HEK293 (cell line): ENCODE measurements around the gene MCM7.
A peak's percentile ranks its signal among the peaks of the same experiment; 100 is the strongest.

Experiments used
- CTCF ChIA-PET: fragments of 350-600 bp; formaldehyde crosslinking; extraction: SDS; loops from one replicate; lab custom pipeline; 2021; ENCODE audit warnings: antibody characterized with exemption; lab: Yijun Ruan, JAX
- POLR2A ChIA-PET: fragments of 300-600 bp; formaldehyde crosslinking; extraction: SDS; loops from one replicate; lab custom pipeline; 2020; ENCODE audit warnings: antibody characterized with exemption, inconsistent platforms; lab: Yijun Ruan, JAX
- H3K27ac ChIP-seq: fragments of 200-500 bp; sonication (Bioruptor generic); 2 replicates; pipeline ENCODE4 v1.5.1; 2014; ENCODE audit warnings: low read depth, low read length, control low read depth, inconsistent platforms; ENCODE audit errors: extremely low read depth
- H3K36me3 ChIP-seq, 2 experiments: fragments of 200-500 bp in 1 of 2; sonication (Bioruptor generic) in 1 of 2; 1 replicate in 1 of 2; 2 replicates in 1 of 2; pipeline ENCODE4 v1.5.1; 2014 to 2017; ENCODE audit warnings: inconsistent platforms in 2 of 2, low read length in 2 of 2; ENCODE audit not compliant: control insufficient read depth in 2 of 2, insufficient read depth in 1 of 2
- H3K4me1 ChIP-seq: fragments of 200-500 bp; sonication (Bioruptor generic); 2 replicates; pipeline ENCODE4 v1.5.1; 2014; ENCODE audit warnings: mild to moderate bottlenecking, low read length, inconsistent platforms; ENCODE audit not compliant: control insufficient read depth, insufficient read depth
- H3K4me3 ChIP-seq: 2 replicates; pipeline ENCODE4 v1.5.1; 2011; ENCODE audit warnings: low read depth, mild to moderate bottlenecking, control low read depth, low read length, moderate library complexity
- H3K9me3 ChIP-seq: fragments of 200-500 bp; sonication (Bioruptor generic); 2 replicates; pipeline ENCODE4 v1.5.1; 2014; ENCODE audit warnings: low read depth, low read length, inconsistent platforms; ENCODE audit not compliant: control insufficient read depth, insufficient read depth
- KLF7 ChIP-seq: fragments of 450-650 bp; formaldehyde crosslinking; IDR thresholded peaks from 2 replicates; pipeline ENCODE4 v1.5.1; 2016; ENCODE audit warnings: missing biosample characterization, missing genetic modification characterization, borderline replicate concordance
- MZF1 ChIP-seq: fragments of 450-650 bp; formaldehyde crosslinking; IDR thresholded peaks from 2 replicates; pipeline ENCODE4 v1.5.1; 2017; ENCODE audit warnings: missing biosample characterization, missing genetic modification characterization, borderline replicate concordance
- OVOL3 ChIP-seq: fragments of 450-650 bp; formaldehyde crosslinking; IDR thresholded peaks from 2 replicates; pipeline ENCODE4 v1.5.1; 2016; ENCODE audit warnings: missing biosample characterization, missing genetic modification characterization
- SCRT1 ChIP-seq: fragments of 450-650 bp; formaldehyde crosslinking; IDR thresholded peaks from 2 replicates; pipeline ENCODE4 v1.5.1; 2016; ENCODE audit warnings: missing biosample characterization, missing genetic modification characterization, borderline replicate concordance
- SCRT2 ChIP-seq: fragments of 450-650 bp; formaldehyde crosslinking; IDR thresholded peaks from 2 replicates; pipeline ENCODE4 v1.5.1; 2016; ENCODE audit warnings: missing biosample characterization, missing genetic modification characterization
- SETDB1 ChIP-seq: IDR thresholded peaks from one replicate; pipeline ENCODE4 v1.6.1; 2017; ENCODE audit warnings: mild to moderate bottlenecking, low read length, moderate library complexity, mixed read lengths; ENCODE audit not compliant: insufficient read length
- ZBTB8A ChIP-seq: fragments of 450-650 bp; formaldehyde crosslinking; IDR thresholded peaks from 2 replicates; pipeline ENCODE4 v1.5.1; 2016; ENCODE audit warnings: missing biosample characterization, missing genetic modification characterization
- ZFP37 ChIP-seq: fragments of 450-650 bp; formaldehyde crosslinking; IDR thresholded peaks from 2 replicates; pipeline ENCODE4 v1.5.1; 2016; ENCODE audit warnings: missing biosample characterization, missing genetic modification characterization
- ZNF10 ChIP-seq: fragments of 450-650 bp; formaldehyde crosslinking; IDR thresholded peaks from 2 replicates; pipeline ENCODE4 v1.5.1; 2017; ENCODE audit warnings: missing biosample characterization, missing genetic modification characterization
- ZNF157 ChIP-seq: fragments of 450-650 bp; formaldehyde crosslinking; IDR thresholded peaks from 2 replicates; pipeline ENCODE4 v1.5.1; 2016; ENCODE audit warnings: missing biosample characterization, missing genetic modification characterization
- ZNF211 ChIP-seq: fragments of 450-650 bp; formaldehyde crosslinking; IDR thresholded peaks from 2 replicates; pipeline ENCODE4 v1.5.1; 2016; ENCODE audit warnings: low read depth, missing biosample characterization, missing genetic modification characterization
- ZNF239 ChIP-seq: fragments of 450-650 bp; formaldehyde crosslinking; IDR thresholded peaks from 2 replicates; pipeline ENCODE4 v1.5.1; 2016; ENCODE audit warnings: missing biosample characterization, missing genetic modification characterization
- ZNF394 ChIP-seq: fragments of 450-650 bp; formaldehyde crosslinking; IDR thresholded peaks from 2 replicates; pipeline ENCODE4 v1.5.1; 2016; ENCODE audit warnings: missing biosample characterization, missing genetic modification characterization, mild to moderate bottlenecking, moderate library complexity, borderline replicate concordance
- ZNF600 ChIP-seq: fragments of 450-650 bp; formaldehyde crosslinking; IDR thresholded peaks from 2 replicates; pipeline ENCODE4 v1.5.1; 2016; ENCODE audit warnings: missing biosample characterization, missing genetic modification characterization
- ZNF623 ChIP-seq: fragments of 450-650 bp; formaldehyde crosslinking; IDR thresholded peaks from 2 replicates; pipeline ENCODE4 v1.5.1; 2016; ENCODE audit warnings: missing biosample characterization, missing genetic modification characterization
- ZNF701 ChIP-seq: fragments of 450-650 bp; formaldehyde crosslinking; IDR thresholded peaks from 2 replicates; pipeline ENCODE4 v1.5.1; 2016; ENCODE audit warnings: missing biosample characterization, missing genetic modification characterization
- ZNF776 ChIP-seq: fragments of 450-650 bp; formaldehyde crosslinking; IDR thresholded peaks from 2 replicates; pipeline ENCODE4 v1.5.0; 2017; ENCODE audit warnings: missing biosample characterization, missing genetic modification characterization, borderline replicate concordance
- ZSCAN18 ChIP-seq: fragments of 450-650 bp; formaldehyde crosslinking; IDR thresholded peaks from 2 replicates; pipeline ENCODE4 v1.5.1; 2016; ENCODE audit warnings: missing biosample characterization, missing genetic modification characterization
- ZSCAN30 ChIP-seq: fragments of 450-650 bp; IDR thresholded peaks from 2 replicates; pipeline ENCODE4 v1.5.1; 2018; ENCODE audit warnings: missing biosample characterization, mild to moderate bottlenecking, missing genetic modification characterization, moderate library complexity
- ZSCAN4 ChIP-seq: fragments of 450-650 bp; formaldehyde crosslinking; IDR thresholded peaks from 2 replicates; pipeline ENCODE4 v1.5.1; 2017; ENCODE audit warnings: missing biosample characterization, missing genetic modification characterization
- TF ChIP-seq, protein P1 (sequence below): fragments of 450-650 bp; formaldehyde crosslinking; IDR thresholded peaks from 2 replicates; pipeline ENCODE4 v1.5.1; 2016; ENCODE audit warnings: missing biosample characterization, missing genetic modification characterization
- TF ChIP-seq, protein P2 (sequence below): fragments of 450-650 bp; formaldehyde crosslinking; IDR thresholded peaks from 2 replicates; pipeline ENCODE4 v1.5.1; 2016; ENCODE audit warnings: missing biosample characterization, missing genetic modification characterization
- TF ChIP-seq, protein P3 (sequence below): fragments of 450-650 bp; formaldehyde crosslinking; IDR thresholded peaks from 2 replicates; pipeline ENCODE4 v1.5.1; 2017; ENCODE audit warnings: missing biosample characterization, missing genetic modification characterization

The MCM7 gene

GRCh38 chr7:100126931-100127865 is 26.0 kb upstream of the MCM7 start, which contains the start of gene MBLAC1 (continued):
- TF ChIP-seq, protein P1, sequence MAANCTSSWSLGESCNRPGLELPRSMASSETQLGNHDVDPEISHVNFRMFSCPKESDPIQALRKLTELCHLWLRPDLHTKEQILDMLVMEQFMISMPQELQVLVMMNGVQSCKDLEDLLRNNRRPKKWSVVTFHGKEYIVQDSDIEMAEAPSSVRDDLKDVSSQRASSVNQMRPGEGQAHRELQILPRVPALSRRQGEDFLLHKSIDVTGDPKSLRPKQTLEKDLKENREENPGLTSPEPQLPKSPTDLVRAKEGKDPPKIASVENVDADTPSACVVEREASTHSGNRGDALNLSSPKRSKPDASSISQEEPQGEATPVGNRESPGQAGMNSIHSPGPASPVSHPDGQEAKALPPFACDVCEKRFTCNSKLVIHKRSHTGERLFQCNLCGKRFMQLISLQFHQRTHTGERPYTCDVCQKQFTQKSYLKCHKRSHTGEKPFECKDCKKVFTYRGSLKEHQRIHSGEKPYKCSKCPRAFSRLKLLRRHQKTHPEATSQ (tag by site-specific recombination) = 0 out of 2 replicates have a peak, but pooled peaks have one; percentile 7
- TF ChIP-seq SETDB1 (no peak), ZNF239 (tag by site-specific recombination) (peak; percentile 14; the same call in 1 of the 2 replicates), ZNF394 (0 out of 2 replicates have a peak, but pooled peaks have one; percentile 60), OVOL3 (tag by site-specific recombination) (no peak), ZNF600 (tag by site-specific recombination) (peak; percentile 23; the same call in 1 of the 2 replicates), ZBTB8A (tag by site-specific recombination) (peak; percentile 87), ZNF623 (tag by site-specific recombination) (0 out of 2 replicates have a peak, but pooled peaks have one; percentile 5), MZF1 (tag by site-specific recombination) (no peak; the same call in 1 of the 2 replicates), ZNF157 (tag by site-specific recombination) (no peak), ZSCAN30 (tag by site-specific recombination) (peak; percentile 83; the same call in 1 of the 2 replicates), ZNF776 (tag by site-specific recombination) (no peak), KLF7 (tag by site-specific recombination) (peak; percentile 90; the same call in 1 of the 2 replicates), ZSCAN4 (tag by site-specific recombination) (no peak), ZSCAN18 (tag by site-specific recombination) (no peak), SCRT2 (no peak)

DNA sequence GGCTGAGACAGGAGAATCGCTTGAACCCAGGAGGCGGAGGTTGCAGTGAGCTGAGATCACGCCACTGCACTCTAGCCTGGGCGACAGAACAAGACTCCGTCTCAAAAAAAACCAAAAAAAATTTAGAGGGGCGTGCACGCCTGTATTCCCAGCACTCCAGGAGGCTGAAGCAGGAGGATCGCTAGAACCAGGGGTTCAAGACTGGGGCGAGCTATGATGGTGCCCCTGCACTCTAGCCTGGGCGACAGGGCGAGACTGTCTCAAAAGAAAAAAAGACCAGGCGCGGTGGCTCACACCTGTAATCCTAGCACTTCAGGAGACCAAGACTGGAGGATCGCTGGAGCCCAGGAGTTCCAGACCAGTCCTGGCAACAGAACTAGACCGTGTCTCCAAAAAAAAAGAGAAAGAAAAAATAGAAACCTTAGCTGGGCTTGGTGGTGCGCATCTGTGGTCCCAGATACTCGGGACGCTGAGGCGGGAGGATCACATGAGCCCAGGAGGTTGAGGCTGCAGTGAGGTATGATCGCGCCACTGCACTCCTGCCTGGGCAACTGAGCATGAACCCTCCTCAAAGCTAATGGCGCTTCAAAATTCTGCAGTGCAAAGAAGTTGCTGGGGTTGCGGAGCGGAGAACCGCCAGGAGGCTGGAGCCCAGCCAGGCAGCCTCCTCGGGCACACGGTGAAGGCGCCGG is 25.2 kb upstream of the MCM7 start:
- H3K9me3 ChIP-seq = no peaks in the 10 kb centered on the region
- H3K27ac ChIP-seq = peak overlapping the region; percentile 98
- ChIA-PET CTCF (interaction anchor here (0.6 to 0.9 kb wide), 3 partner anchors 64 to 169 kb away, joined by 3 to 5 read pairs (median 3); no protein-coding TSS in a partner anchor), POLR2A (interaction anchor here (0.7 to 8.4 kb wide), 13 partner anchors 12 to 304 kb away, joined by 3 to 81 read pairs (median 4); partner anchors contain the start of genes AP4M1, GPC2, LAMTOR4 and MCM7)
- H3K4me1 ChIP-seq = no peaks in the 10 kb centered on the region; the same call in 1 of the 2 replicates
- peak overlapping the region; percentile 79 for H3K4me3 ChIP-seq
- H3K36me3 ChIP-seq = peaks cover 0 to 13% of the 10 kb centered on the region in 2 experiments; a peak in 2 of 3 replicates
- TF ChIP-seq ZNF211 (tag by site-specific recombination) = no peak
- 0 out of 2 replicates have a peak, but pooled peaks have one; percentile 12 for TF ChIP-seq ZSCAN18 (tag by site-specific recombination)
- TF ChIP-seq, protein P2, sequence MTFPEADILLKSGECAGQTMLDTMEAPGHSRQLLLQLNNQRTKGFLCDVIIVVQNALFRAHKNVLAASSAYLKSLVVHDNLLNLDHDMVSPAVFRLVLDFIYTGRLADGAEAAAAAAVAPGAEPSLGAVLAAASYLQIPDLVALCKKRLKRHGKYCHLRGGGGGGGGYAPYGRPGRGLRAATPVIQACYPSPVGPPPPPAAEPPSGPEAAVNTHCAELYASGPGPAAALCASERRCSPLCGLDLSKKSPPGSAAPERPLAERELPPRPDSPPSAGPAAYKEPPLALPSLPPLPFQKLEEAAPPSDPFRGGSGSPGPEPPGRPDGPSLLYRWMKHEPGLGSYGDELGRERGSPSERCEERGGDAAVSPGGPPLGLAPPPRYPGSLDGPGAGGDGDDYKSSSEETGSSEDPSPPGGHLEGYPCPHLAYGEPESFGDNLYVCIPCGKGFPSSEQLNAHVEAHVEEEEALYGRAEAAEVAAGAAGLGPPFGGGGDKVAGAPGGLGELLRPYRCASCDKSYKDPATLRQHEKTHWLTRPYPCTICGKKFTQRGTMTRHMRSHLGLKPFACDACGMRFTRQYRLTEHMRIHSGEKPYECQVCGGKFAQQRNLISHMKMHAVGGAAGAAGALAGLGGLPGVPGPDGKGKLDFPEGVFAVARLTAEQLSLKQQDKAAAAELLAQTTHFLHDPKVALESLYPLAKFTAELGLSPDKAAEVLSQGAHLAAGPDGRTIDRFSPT = no peak
- TF ChIP-seq, protein P3, sequence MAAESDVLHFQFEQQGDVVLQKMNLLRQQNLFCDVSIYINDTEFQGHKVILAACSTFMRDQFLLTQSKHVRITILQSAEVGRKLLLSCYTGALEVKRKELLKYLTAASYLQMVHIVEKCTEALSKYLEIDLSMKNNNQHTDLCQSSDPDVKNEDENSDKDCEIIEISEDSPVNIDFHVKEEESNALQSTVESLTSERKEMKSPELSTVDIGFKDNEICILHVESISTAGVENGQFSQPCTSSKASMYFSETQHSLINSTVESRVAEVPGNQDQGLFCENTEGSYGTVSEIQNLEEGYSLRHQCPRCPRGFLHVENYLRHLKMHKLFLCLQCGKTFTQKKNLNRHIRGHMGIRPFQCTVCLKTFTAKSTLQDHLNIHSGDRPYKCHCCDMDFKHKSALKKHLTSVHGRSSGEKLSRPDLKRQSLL (tag by site-specific recombination) = 0 out of 2 replicates have a peak, but pooled peaks have one; percentile 22
- TF ChIP-seq ZNF10 (tag by site-specific recombination) = peak; percentile 95; the same call in 1 of the 2 replicates
- no peak for TF ChIP-seq ZNF701
- TF ChIP-seq ZFP37 = no peak
- TF ChIP-seq SCRT1 (tag by site-specific recombination) = 0 out of 2 replicates have a peak, but pooled peaks have one; percentile 7
